Testis (tissue), 3 donors: ENCODE data around the gene LRRC74A. TPM values are rescaled to one million over a fixed set of nuclear protein-coding genes. Genes with fewer than 3 reads are reported as not detected.

ENCODE experiments used
- DNase-seq: peaks from one replicate; pipeline ENCODE4 v3.0.0-alpha.2; 2019
- H3K27ac ChIP-seq, 2 donors: fragments of 200-600 bp; sonication (generic); one replicate each; pipeline ENCODE4 v1.5.1; 2019
- H3K27me3 ChIP-seq: fragments of 200-600 bp; sonication (generic); one replicate; pipeline ENCODE4 v1.5.1; 2019
- H3K36me3 ChIP-seq: fragments of 200-600 bp; sonication (generic); one replicate; pipeline ENCODE4 v1.5.1; 2017; ENCODE audit warnings: low read depth; ENCODE audit errors: missing control alignments
- H3K4me1 ChIP-seq: fragments of 200-600 bp; sonication (generic); one replicate; pipeline ENCODE4 v1.5.1; 2019
- H3K4me3 ChIP-seq, 2 donors: fragments of 200-600 bp; sonication (generic); one replicate each; pipeline ENCODE4 v1.5.1; 2017 to 2019
- H3K9me3 ChIP-seq: fragments of 200-600 bp; sonication (generic); one replicate; pipeline ENCODE4 v1.5.1; 2017
- CTCF ChIP-seq, 3 experiments: fragments of 450-650 bp in 2 of 3; fragments of 200-600 bp in 1 of 3; sonication (generic) in 1 of 3; IDR thresholded peaks; one replicate each; pipeline ENCODE4 v1.5.1; 2016 to 2019; ENCODE audit warnings: antibody characterized with exemption in 3 of 3, mild to moderate bottlenecking in 2 of 3, moderate library complexity in 1 of 3
- POLR2A ChIP-seq: fragments of 450-650 bp; IDR thresholded peaks from one replicate; pipeline ENCODE4 v1.6.1; 2017; ENCODE audit warnings: antibody characterized with exemption, mild to moderate bottlenecking, moderate library complexity
- WGBS, 2 donors: methylation state at CpG; one replicate each; pipeline ENCODE4 v1.1.5; 2018; 5-methylcytosine and 5-hydroxymethylcytosine counted together
- intact Hi-C: fragments of 100-400 bp; cut with DNase I; formaldehyde crosslinking; loops from one replicate; pipeline ENCODE4 v1.15.1; 2023; ENCODE audit warnings: low total_unique reads
- polyA plus RNA-seq: library from polyadenylated mRNA; stranded (reverse); fragments of 350-450 nt; fragmentation: Illumina TruSeq; extraction: RNeasy Lipid Tissue Mini Kit (QIAGEN cat#74804); gene quantifications from one replicate; pipeline ENCODE4 v1.2.3, GENCODE V29; 2014; ENCODE audit warnings: low read depth, low replicate concordance; ENCODE audit not compliant: insufficient read depth
- total RNA-seq, 2 donors: library from RNA; depleted of rRNA; stranded (reverse); fragments of >200 nt; gene quantifications; one replicate each; pipeline ENCODE4 v1.2.3, GENCODE V29; 2016

Gene LRRC74A
- total and polyA plus RNA-seq, 3 donors from 2014 or later, result 5.9 to 32.5 (median 28.7) TPM

- H3K9me3 ChIP-seq, result no peaks in the 10 kb centered on the region
- H3K36me3 ChIP-seq, result no peaks in the 10 kb centered on the region
- no peak overlapping the region for H3K27ac ChIP-seq
- H3K27me3 ChIP-seq, result no peaks in the 10 kb centered on the region
- no peak for TF ChIP-seq POLR2A
- no peak for TF ChIP-seq CTCF (IDR thresholded peaks at IDR 0.05)
- 40 to 96% methylated on average over 1 to 7 of the region's 7 CpGs for WGBS, 2 donors
- H3K4me3 ChIP-seq, result no peak overlapping the region
- DNase-seq, result no peak
- intact Hi-C loops, result loop anchor here (5.0 kb wide), 1 partner anchor 67 kb away; no protein-coding TSS in a partner anchor
- peaks cover 27% of the 10 kb centered on the region for H3K4me1 ChIP-seq
These were observed 46.8 kb upstream of the LRRC74A start for GRCh38 chr14:76779221-76780057.

GRCh38 chr14:76780058-76780345, 46.2 kb upstream of the LRRC74A start:
- Histone ChIP-seq H3K27ac (no peak overlapping the region), H3K27me3 (no peaks in the 10 kb centered on the region), H3K4me1 (peaks cover 23% of the 10 kb centered on the region), H3K4me3 (no peak overlapping the region), H3K9me3 (no peaks in the 10 kb centered on the region), H3K36me3 (no peaks in the 10 kb centered on the region)
- WGBS, 2 donors, result 86 to 98% methylated on average over 2 of the region's 2 CpGs
- intact Hi-C loops, result loop anchor here (5.0 kb wide), 1 partner anchor 68 kb away; no protein-coding TSS in a partner anchor
- no peak for TF ChIP-seq POLR2A
- TF ChIP-seq CTCF (IDR thresholded peaks at IDR 0.05), result no peak
- no peak for DNase-seq

GRCh38 chr14:76780360-76780759, 45.8 kb upstream of the LRRC74A start:
- TF ChIP-seq POLR2A (no peak), CTCF (IDR thresholded peaks at IDR 0.05) (no peak)
- peaks cover 19% of the 10 kb centered on the region for H3K4me1 ChIP-seq
- DNase-seq, result no peak
- no peaks in the 10 kb centered on the region for H3K27me3 ChIP-seq
- intact Hi-C loops, result loop anchor here (5.0 kb wide), 1 partner anchor 68 kb away; no protein-coding TSS in a partner anchor
- H3K4me3 ChIP-seq, result no peak overlapping the region
- 50 to 69% methylated on average over 5 of the region's 5 CpGs for WGBS, 2 donors
- H3K36me3 ChIP-seq, result no peaks in the 10 kb centered on the region
- no peaks in the 10 kb centered on the region for H3K9me3 ChIP-seq
- H3K27ac ChIP-seq, result no peak overlapping the region

GRCh38 chr14:76780875-76781647, 45.1 kb upstream of the LRRC74A start:
- intact Hi-C loops, result loop anchor here (5.0 kb wide), 1 partner anchor 69 kb away; no protein-coding TSS in a partner anchor
- WGBS, 2 donors, result 58 to 63% methylated on average over 5 to 11 of the region's 11 CpGs
- Histone ChIP-seq H3K4me1 (peaks cover 19% of the 10 kb centered on the region), H3K36me3 (no peaks in the 10 kb centered on the region), H3K27me3 (no peaks in the 10 kb centered on the region), H3K27ac (peak overlapping the region; percentile 15 to 59), H3K4me3 (no peak overlapping the region), H3K9me3 (no peaks in the 10 kb centered on the region)
- TF ChIP-seq POLR2A (no peak), CTCF (IDR thresholded peaks at IDR 0.05) (no peak)
- DNase-seq, result peak; percentile 54
